Skin epidermis (tissue), 12 donors: ENCODE results near the gene NRM.
A peak's percentile ranks its signal among the peaks of the same experiment; 100 is the strongest.

Experiments used
- H3K27ac ChIP-seq, 21 experiments: fragments of 200-600 bp; sonication (generic) in 11 of 21; one replicate each; pipeline ENCODE4 v1.5.0; 2020; ENCODE audit warnings: mild to moderate bottlenecking in 3 of 21, inconsistent platforms in 2 of 21, moderate library complexity in 2 of 21
- H3K4me3 ChIP-seq, 7 experiments: fragments of 200-600 bp; sonication (generic) in 2 of 7; one replicate each; pipeline ENCODE4 v1.5.0; 2020; ENCODE audit warnings: inconsistent platforms in 2 of 7, mild to moderate bottlenecking in 2 of 7, moderate library complexity in 1 of 7

NRM gene

GRCh38 chr6:30691208-30691847 is 544 bp upstream of the NRM start:
- H3K4me3 ChIP-seq, result peak overlapping the region; percentile 48 to 61 (median 56)
- peak overlapping the region in 19 of 21 experiments; percentile 12 to 100 (median 97) for H3K27ac ChIP-seq

- H3K27ac ChIP-seq, result peak overlapping the region in 20 of 21 experiments; percentile 12 to 100 (median 98)
- peak overlapping the region; percentile 48 to 61 (median 56) for H3K4me3 ChIP-seq
Observed at GRCh38 chr6:30689985-30690384, 799 bp downstream of the NRM start.

- Histone ChIP-seq H3K27ac (peak overlapping the region in 20 of 21 experiments; percentile 34 to 100 (median 98)), H3K4me3 (no peak overlapping the region)
Observed at GRCh38 chr6:30689022-30689865, 1.5 kb downstream of the NRM start.

- Histone ChIP-seq H3K4me3 (peak overlapping the region in 5 of 7 experiments; percentile 72 to 86 (median 74)), H3K27ac (peak overlapping the region; percentile 6 to 100 (median 98))
Observed at GRCh38 chr6:30688569-30688968, 2.2 kb downstream of the NRM start.

GRCh38 chr6:30687659-30688431 is 2.9 kb downstream of the NRM start:
- Histone ChIP-seq H3K4me3 (peak overlapping the region; percentile 51 to 86 (median 74)), H3K27ac (peak overlapping the region; percentile 80 to 100 (median 98))

DNA sequence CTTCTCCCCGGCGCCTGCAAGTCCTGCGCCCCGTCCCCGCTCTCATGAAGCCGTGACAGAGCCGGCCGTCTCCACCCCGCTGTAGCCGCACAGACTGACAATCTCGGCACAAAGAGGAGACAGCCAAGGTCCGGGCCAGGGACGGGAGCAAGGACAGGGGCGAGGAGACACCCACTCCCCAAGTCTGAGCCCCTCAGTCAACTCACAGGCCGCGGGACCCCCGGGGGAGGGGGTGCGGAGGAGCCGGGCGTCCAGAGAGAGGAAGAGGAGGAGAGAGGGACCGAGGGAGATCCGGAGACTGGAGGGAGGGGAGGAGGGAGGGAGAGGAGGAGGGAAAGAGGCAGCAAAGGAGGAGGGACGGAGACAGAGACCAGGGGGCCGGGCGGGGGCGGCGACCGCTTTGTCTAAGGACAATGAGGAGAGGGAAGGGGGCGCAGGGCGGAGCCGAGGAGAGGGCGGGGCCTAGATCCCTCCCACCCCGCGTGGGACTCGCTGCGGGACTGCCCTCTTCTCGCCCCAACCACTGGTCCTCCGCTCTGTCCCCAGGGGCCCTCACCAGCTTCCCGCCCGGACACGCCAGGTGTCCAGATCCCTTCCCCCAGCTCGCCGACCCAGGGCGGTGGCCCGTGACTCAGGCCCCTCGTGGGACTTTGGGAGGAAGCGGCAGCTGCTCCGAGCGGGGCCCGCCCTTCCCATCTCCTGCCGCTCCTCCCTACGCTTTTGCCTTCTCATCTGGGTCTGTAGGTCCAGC is 3.7 kb downstream of the NRM start:
- H3K4me3 ChIP-seq, result peak overlapping the region; percentile 51 to 86 (median 74)
- H3K27ac ChIP-seq, result peak overlapping the region; percentile 94 to 100 (median 98)

DNA sequence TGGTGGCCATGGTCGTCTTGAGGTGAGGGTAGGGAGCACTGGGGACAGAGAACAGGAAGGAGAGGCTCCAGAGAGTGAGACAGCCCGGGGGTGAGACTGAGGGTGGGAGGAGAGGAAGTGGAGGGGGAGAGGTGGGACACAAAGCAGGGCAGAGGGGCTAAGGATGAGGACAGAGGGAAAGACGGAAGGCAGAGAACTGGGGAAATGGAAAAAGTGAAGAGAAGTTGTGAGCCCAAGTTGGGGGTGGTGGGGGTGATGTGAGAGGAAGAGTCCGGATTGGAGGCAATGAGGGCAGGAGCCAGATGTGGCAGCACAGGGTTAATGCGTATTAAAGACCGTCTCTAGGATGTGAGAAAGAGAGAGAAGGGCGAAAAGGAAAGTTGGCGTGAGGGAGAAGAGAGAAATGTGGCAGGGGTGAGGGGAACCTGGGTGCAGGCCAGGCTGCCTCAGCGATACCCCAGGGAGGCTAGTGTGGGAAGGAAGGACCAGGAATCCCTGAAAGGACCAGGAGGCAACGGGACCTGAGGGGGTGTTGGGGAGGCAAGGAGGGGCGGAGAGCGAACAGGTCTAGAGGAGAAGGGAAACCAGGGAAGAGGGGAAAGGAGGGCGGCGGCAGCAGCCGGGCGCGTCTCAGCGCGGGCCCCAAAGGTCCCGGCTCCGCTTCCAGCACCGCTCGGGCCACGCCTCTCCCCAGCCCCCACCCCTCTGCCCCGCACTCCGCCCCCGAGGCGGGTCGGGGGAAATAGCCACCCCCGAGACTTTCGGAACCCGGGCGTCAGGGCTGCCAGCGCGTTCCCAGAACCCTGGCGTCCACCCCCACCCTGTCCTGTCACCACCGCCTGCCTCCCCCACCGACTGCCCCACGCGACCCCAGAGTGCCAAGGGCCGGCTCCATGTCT is 4.5 kb downstream of the NRM start, which contains the start of gene PPP1R18:
TSS of gene PPP1R18 (minus strand) at position 637 of the 899 bp plus-strand sequence. CDS start at position 10, 627 bp downstream.
- Histone ChIP-seq H3K4me3 (peak within 1 kb of the TSS; percentile 51 to 86 (median 74)), H3K27ac (peak within 1 kb of the TSS; percentile 94 to 100 (median 98))

DNA sequence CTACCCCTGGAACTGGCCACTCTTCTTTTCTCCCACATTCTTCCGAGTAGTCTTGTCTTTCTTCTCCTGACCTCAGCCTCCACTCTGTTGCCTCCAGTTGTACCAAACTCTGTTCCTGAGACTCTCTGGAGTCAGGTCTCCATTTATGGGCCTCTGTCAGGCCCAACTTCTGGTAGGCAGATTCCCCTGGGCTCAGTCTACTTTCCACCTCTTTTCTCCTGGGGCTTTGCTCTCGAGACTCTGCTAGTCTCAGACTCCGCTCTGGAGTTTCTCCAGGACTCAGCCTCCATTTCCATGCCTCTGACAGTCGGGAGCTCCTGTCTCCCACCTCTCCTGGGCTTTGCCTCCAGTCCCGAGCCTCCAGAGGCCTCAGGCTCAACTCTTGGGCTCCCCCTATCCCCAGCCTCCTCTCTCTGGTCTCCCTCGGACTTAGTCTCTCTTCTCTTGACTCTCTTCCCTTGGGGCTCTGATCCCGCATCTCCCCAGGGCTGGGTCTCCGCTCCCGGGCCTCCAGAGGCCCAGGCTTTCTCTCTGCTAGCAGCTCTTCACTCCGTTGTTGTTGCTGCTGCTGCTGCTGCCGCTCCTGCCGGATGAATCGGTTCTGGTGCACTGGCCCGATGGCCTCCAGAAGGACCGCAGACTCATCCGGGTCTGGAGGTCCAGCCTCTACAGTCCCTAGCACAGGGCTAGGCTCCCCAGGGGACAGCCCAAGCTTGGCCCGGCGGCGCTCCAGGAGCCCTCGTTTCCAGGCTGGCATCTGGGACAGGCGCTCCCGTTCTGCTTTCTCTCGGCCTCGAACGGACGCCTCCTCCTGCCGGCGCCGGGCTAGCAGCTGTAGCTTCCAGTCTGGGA is 5.4 kb downstream of the NRM start:
- H3K27ac ChIP-seq, result peak overlapping the region; percentile 81 to 100 (median 98)

GRCh38 chr6:30684386-30685156 is 6.2 kb downstream of the NRM start:
- H3K4me3 ChIP-seq, result peak overlapping the region; percentile 51 to 86 (median 74)
- H3K27ac ChIP-seq, result peak overlapping the region; percentile 81 to 100 (median 98)

More for the DNA sequence above, 5.4 kb downstream of the NRM start:
- peak overlapping the region; percentile 51 to 86 (median 74) for H3K4me3 ChIP-seq

GRCh38 chr6:30683980-30684338 is 6.8 kb downstream of the NRM start:
- Histone ChIP-seq H3K4me3 (peak overlapping the region; percentile 51 to 86 (median 74)), H3K27ac (peak overlapping the region; percentile 81 to 100 (median 98))

GRCh38 chr6:30683183-30683979 is 7.4 kb downstream of the NRM start:
- H3K4me3 ChIP-seq, result peak overlapping the region; percentile 51 to 86 (median 74)
- H3K27ac ChIP-seq, result peak overlapping the region; percentile 44 to 100 (median 98)

- Histone ChIP-seq H3K4me3 (peak overlapping the region; percentile 51 to 86 (median 74)), H3K27ac (peak overlapping the region; percentile 44 to 100 (median 98))
Observed at GRCh38 chr6:30682143-30683117, 8.4 kb downstream of the NRM start.

DNA sequence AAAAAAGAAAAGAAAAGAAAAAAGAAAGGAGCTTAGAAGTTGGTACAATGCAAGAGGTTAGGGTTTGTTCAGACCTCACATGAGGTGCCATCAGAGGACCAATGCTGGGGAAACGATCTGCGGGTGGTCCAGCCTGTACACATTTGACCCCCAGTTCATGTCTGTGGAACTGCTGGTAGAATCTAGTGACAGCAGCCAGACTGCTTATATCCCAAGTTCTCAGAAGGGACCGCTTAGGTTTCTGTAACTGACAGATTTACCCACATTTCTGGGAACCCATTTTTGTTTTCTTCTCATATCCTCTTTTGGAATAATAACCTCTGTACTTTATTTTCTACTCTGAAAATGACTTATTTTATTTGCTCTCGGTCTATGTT is 9.0 kb downstream of the NRM start:
- peak overlapping the region; percentile 51 to 86 (median 74) for H3K4me3 ChIP-seq
- H3K27ac ChIP-seq, result peak overlapping the region in 20 of 21 experiments; percentile 94 to 100 (median 98)

GRCh38 chr6:30679765-30680535 is 10.8 kb downstream of the NRM start:
- H3K4me3 ChIP-seq, result peak overlapping the region in 5 of 7 experiments; percentile 12 to 86 (median 73)

More at GRCh38 chr6:30679765-30680535, 10.8 kb downstream of the NRM start:
- H3K27ac ChIP-seq, result peak overlapping the region in 17 of 21 experiments; percentile 2 to 100 (median 98)
